ENCODE data around the gene SLC6A6.

GRCh38 chr3:14467814-14468620 is 65.6 kb downstream of the SLC6A6 start:
- peak; percentile 84 for TF ChIP-seq CTCF (IDR thresholded peaks at IDR 0.05; ENCODE audit: low read length)
- TF ChIP-seq EZH2phosphoT487 (IDR thresholded peaks at IDR 0.05; ENCODE audit: low read length): no peak
